Muscle of back (tissue), 11 donors: Measurements from ENCODE around the gene ASTN2. TPM values are rescaled to one million over a fixed set of nuclear protein-coding genes. Genes with fewer than 3 reads are reported as not detected.

Source experiments
- DNase-seq, 3 donors: peaks; one replicate each; pipeline versions ENCODE4 v3.0.0 to v3.0.0-alpha.2; 2013
- polyA plus RNA-seq, 10 donors: library from polyadenylated mRNA; unstranded; fragments of 120-200 nt; gene quantifications; one replicate each; pipeline ENCODE4 v1.2.1, GENCODE V29; 2013; ENCODE audit not compliant: insufficient read length in 10 of 10

ASTN2 gene
- polyA plus RNA-seq, 10 donors, result 5.0 to 15.1 (median 6.6) TPM

GRCh38 chr9:116491219-116491618 is 923.6 kb downstream of the ASTN2 start:
- no peak for DNase-seq

DNA sequence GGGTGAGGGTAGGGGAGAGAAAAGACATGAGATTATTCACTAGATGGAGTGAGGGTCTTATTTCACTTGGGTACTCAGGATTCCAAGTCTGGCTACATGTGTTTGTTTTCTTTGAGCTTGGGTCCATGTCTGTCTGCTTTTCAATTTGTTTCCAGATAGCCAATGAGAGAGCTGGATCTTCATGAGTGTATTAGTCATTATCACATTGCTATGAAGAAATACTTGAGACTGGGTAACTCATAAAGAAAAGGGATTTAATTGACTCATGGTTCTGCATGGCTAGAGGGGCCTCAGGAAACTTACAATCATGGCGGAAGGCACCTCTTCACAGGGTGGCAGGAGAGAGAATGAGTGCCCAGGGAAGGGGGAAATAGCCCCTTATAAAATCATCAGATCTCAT is 924.5 kb downstream of the ASTN2 start:
- no peak for DNase-seq

GRCh38 chr9:116488373-116488772 is 926.5 kb downstream of the ASTN2 start:
- DNase-seq, result no peak

- DNase-seq, result peak in 1 of 3 donors; percentile 48
Measured at GRCh38 chr9:116484492-116485061, 930.3 kb downstream of the ASTN2 start.

GRCh38 chr9:116483622-116484491 is 931.0 kb downstream of the ASTN2 start:
- no peak for DNase-seq

DNA sequence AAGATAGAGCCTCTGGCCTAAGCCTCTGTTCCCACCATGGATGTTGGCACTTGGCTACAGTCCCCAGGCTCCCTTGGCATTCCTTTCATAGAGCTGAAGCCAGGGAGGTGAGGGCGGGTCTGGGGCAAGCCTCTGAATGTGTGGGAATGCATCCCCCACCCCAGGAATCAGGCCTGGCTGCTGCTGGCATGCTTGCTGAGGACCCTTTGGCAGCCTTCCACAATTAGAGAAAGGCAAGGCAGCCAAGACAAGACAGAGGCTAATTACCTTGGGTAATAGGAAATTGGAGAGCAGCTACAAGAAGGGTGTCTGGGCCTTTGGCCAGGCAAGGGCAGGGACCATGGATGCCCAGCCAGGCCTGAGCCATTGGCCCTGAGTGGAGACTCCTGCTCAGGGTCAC is 932.1 kb downstream of the ASTN2 start:
- peak in 1 of 3 donors; percentile 31 for DNase-seq

GRCh38 chr9:116480700-116481099 is 934.2 kb downstream of the ASTN2 start:
- DNase-seq, result no peak

DNA sequence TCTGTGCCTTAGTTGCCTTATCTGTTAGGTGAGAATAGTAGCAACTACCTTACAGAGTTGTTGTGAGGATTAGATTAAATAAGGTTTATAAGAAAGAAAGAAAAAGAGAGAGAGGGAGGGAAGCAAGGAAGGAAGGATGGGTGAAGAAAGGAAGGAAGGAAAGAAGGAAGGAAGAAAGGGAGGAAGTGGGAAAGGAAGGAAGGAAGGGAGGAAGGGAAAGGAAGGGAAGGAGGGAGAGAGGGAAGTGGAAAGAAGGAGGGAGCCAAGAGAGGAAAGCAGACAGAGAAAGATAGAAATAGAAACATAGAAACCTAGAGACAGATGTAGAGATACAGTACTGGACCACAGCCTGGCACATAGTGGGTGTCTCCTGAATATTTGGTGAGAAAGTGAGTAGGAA is 934.9 kb downstream of the ASTN2 start:
- no peak for DNase-seq

DNA sequence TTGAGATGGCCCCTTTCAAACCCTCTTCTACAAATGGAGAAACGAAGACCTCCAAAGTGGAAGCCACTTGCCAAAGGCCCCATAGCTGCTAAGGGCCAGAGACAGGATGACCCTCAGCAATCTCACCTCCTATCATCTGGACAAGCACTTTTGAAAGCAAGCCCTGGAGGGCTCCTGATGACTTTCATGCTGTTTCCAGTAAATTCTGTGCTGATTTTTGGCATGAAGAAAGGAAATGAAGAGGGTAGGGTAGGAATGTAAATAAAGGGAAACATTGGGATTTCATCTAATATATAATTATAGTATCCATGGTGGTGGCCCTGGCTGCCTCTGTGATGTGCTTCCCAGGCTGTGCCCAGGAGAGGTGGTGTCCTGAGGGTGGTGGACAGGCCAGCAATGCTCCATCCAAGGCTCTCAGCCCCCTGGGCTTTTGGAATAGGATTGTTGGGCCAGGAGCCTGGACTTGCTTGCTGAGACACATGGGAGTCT is 935.8 kb downstream of the ASTN2 start:
- DNase-seq, result no peak

- no peak for DNase-seq
Measured at GRCh38 chr9:116477584-116478141, 937.2 kb downstream of the ASTN2 start.

GRCh38 chr9:116476935-116477381 is 937.9 kb downstream of the ASTN2 start:
- DNase-seq, result peak; percentile 52 to 93 (median 77)

DNA sequence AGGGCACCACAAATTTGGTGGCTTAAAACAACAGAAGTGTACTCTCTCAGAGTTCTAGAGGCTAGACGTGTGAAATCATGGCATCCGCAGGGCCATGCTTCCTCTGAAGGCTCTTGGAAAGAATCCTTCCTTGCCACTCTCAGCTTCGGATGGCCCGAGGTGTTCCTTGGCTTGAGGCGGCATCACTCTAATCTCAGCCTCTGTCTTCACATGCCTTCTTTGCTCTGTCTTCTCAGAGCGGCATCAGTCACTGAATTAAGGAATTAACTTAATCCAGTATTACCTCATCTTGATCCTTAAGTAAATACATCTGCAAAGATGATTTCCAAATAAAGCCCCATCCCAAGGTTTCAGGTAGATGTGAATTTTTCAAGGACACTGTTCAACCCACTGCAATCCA is 938.9 kb downstream of the ASTN2 start:
- no peak for DNase-seq

- no peak for DNase-seq
Measured at GRCh38 chr9:116475201-116475600, 939.7 kb downstream of the ASTN2 start.

- no peak for DNase-seq
Measured at GRCh38 chr9:116471944-116472506, 942.8 kb downstream of the ASTN2 start.

DNA sequence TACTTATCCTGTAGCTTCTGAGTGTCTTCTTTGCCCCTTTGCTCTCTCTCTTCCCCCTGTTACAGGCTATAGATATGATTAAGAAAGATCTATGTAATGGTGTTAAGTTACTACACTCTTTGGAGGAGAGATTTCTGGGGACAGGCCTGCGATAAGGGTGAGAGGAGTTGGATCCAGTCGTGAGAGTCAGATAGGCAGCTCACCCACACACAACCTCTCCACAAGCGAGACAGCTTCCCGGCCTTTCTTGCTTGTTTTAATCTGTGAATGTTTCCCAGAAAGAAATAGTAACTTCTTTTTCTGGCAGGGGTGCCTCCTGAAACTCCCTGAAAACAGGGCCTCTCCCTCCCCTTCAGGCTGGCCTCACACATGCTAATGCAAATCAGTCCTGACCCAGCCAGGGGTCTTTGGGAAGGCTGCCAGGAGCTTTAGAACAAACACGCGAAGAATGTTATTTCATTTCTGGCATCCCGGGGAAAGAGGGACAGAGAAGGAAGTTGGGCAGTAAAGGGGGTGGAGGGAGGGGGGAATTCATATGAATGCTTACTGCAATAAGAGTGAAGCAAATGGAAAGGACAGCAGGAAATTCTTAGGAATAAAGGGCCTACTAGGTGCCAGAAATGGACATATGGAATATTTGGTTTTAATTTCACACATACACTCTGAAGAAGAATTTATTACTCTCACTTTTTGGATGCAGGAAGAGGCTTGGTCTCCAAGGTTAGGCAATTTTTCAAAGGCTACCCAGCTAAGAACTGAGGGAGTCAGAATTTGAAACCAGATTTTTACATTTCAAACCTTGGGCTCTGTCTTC is 943.6 kb downstream of the ASTN2 start:
- DNase-seq, result peak; percentile 76 to 93 (median 84)

DNA sequence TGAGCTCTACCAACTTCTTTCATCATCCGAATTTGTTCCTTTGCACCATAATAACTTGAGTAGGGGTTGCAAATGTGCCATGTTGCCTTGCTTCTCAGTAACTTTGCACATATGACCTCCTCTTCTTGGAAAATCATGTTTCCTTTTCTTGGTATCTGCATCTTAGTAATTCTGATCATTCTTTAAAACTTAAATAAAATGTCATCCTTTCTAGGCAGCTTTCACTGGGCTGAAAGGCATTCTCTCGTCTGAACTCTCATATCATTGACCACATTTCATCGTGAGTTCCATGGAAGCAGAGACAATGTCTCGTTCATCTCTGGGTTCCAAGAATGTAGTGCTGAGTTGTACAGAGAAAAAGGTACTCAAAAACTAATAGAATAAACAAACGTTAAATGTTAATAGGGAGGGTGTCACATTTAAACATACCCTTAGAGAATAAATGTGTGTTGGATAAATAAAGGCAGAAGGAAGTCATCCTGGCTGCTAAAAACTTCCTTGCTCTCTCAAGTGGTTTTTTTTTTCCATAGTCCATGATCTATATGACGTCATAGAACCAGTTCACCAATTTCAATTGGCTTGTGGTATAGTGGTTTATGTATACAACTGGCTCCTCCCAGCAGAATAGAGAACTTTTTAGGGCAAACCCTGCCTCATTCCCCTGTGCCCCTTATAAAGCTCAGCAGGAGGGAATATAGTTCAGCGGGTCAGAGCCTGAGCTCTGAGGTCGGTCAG is 945.9 kb downstream of the ASTN2 start:
- no peak for DNase-seq

- no peak for DNase-seq
Measured at GRCh38 chr9:116468369-116468768, 946.5 kb downstream of the ASTN2 start.

- no peak for DNase-seq
Measured at GRCh38 chr9:116467740-116468351, 947.0 kb downstream of the ASTN2 start.

DNA sequence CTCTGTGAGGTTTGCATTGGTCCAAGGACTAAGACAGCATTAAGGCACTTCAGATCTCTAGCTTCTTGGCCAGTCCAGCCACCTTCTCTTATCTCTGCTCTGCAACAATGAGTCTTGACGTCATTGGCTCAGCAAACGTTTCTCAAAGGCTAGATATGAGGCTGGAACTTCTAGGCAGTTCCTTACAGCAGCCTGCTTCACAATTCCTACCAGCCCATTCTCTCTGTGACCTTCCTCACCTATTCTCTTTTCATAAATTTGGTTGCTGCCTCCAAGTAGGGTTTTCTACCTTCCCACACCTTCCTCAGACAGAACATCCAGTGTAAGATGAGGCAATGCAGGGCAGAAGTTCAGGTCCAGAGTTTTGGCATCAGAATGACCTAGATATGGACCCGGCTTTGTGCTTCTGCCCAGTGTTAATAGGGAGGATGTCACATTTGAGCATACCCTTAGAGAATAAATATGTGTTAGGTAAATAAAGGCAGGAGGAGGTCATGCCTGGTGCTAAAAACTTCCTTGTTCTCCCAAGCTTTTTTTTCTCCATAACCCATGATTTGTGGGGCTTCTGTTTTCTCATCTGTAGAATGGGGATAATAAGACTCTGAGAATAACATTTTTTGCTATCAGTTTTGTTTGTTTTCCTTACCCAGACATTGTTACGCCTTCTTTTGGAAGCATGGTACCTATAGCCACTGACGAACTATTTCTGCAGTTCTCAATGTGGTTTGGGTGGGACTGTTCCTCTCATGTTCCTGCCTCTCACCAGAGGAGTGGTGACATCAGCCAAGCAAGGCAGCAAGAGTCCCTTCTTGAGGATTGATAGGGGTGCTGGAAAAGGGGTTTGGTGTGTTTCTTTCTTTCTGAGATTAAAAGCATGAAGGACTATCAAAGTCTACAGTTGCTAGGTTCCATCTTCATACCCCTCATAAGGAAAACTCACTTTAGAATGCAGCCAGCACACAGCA is 948.3 kb downstream of the ASTN2 start:
- DNase-seq, result no peak
